Muscle of back (tissue), 11 donors: ENCODE results near the gene E4F1. TPM values are rescaled to one million over a fixed set of nuclear protein-coding genes. Genes with fewer than 3 reads are reported as not detected.
A peak's percentile ranks its signal among the peaks of the same experiment; 100 is the strongest.
"Not testable (repeated sequence)": the region's sequence is repeated elsewhere in the genome, so short reads cannot be mapped to it uniquely, and the experiment has no call there.

Experiments
- DNase-seq, 3 donors: peaks; one replicate each; pipeline versions ENCODE4 v3.0.0 to v3.0.0-alpha.2; 2013
- polyA plus RNA-seq, 10 donors: library from polyadenylated mRNA; unstranded; fragments of 120-200 nt; gene quantifications; one replicate each; pipeline ENCODE4 v1.2.1, GENCODE V29; 2013; ENCODE audit not compliant: insufficient read length in 10 of 10

The E4F1 gene
- polyA plus RNA-seq, 10 donors: 9.4 to 20.1 (median 12.8) TPM

GRCh38 chr16:2230376-2230775, 7.0 kb downstream of the E4F1 start:
- no peak for DNase-seq

GRCh38 chr16:2231016-2231931, 7.9 kb downstream of the E4F1 start:
- no peak for DNase-seq

GRCh38 chr16:2232094-2232990, 9.0 kb downstream of the E4F1 start:
- no peak for DNase-seq

- DNase-seq: no peak
Measured at GRCh38 chr16:2233046-2233775, 9.8 kb downstream of the E4F1 start.

GRCh38 chr16:2233872-2234812, 10.8 kb downstream of the E4F1 start:
- no peak for DNase-seq

- no peak for DNase-seq
Measured at GRCh38 chr16:2234813-2235170, 11.4 kb downstream of the E4F1 start.

GRCh38 chr16:2235234-2235651, 11.9 kb downstream of the E4F1 start:
- no peak for DNase-seq

- no peak for DNase-seq
Measured at GRCh38 chr16:2235695-2236336, 12.4 kb downstream of the E4F1 start.

- DNase-seq: peak in 1 of 3 donors; percentile 65
Measured at GRCh38 chr16:2236337-2237101, 13.1 kb downstream of the E4F1 start, which contains the start of gene DNASE1L2. Gene DNASE1L2, plus strand, starts transcription at chr16:2236444. Its CDS starts 373 bp downstream, at chr16:2236817.

GRCh38 chr16:2237102-2237482, 13.7 kb downstream of the E4F1 start:
- DNase-seq: no peak

GRCh38 chr16:2237493-2238149, 14.2 kb downstream of the E4F1 start:
- DNase-seq: no peak

- DNase-seq: no peak
Measured at GRCh38 chr16:2238150-2238837, 14.9 kb downstream of the E4F1 start.

GRCh38 chr16:2238838-2239675, 15.7 kb downstream of the E4F1 start:
- DNase-seq: no peak

GRCh38 chr16:2240331-2240730, 16.9 kb downstream of the E4F1 start:
- not testable (repeated sequence) for DNase-seq

GRCh38 chr16:2242598-2242997, 19.2 kb downstream of the E4F1 start:
- DNase-seq: no peak

GRCh38 chr16:2243031-2243528, 19.7 kb downstream of the E4F1 start:
- DNase-seq: no peak

GRCh38 chr16:2243781-2244180, 20.4 kb downstream of the E4F1 start:
- DNase-seq: no peak
